NCI-H1092 (cell line): ENCODE results near the gene PLXDC2.
"Not testable (repeated sequence)": the region's sequence is repeated elsewhere in the genome, so short reads cannot be mapped to it uniquely, and the experiment has no call there.

Source experiments
- DNase-seq: peaks from one replicate; lab custom pipeline; 2025; lab: John Stamatoyannopoulos, UW

Gene PLXDC2

GRCh38 chr10:20045100-20045499, 228.9 kb downstream of the PLXDC2 start:
- not testable (repeated sequence) for DNase-seq

GRCh38 chr10:20048161-20048560, 231.9 kb downstream of the PLXDC2 start:
- DNase-seq: no peak

- no peak for DNase-seq
Measured at GRCh38 chr10:20058135-20058534, 241.9 kb downstream of the PLXDC2 start.

GRCh38 chr10:20059084-20059835, 243.0 kb downstream of the PLXDC2 start:
- DNase-seq: no peak

GRCh38 chr10:20065814-20066213, 249.6 kb downstream of the PLXDC2 start:
- no peak for DNase-seq

GRCh38 chr10:20073167-20073566, 256.9 kb downstream of the PLXDC2 start:
- no peak for DNase-seq

GRCh38 chr10:20075713-20076112, 259.5 kb downstream of the PLXDC2 start:
- DNase-seq: no peak

GRCh38 chr10:20084451-20084850, 268.2 kb downstream of the PLXDC2 start:
- DNase-seq: no peak

GRCh38 chr10:20085115-20085514, 268.9 kb downstream of the PLXDC2 start:
- no peak for DNase-seq

GRCh38 chr10:20087353-20087752, 271.1 kb downstream of the PLXDC2 start:
- no peak for DNase-seq

GRCh38 chr10:20088061-20088701, 271.9 kb downstream of the PLXDC2 start:
- DNase-seq: no peak

- no peak for DNase-seq
Measured at GRCh38 chr10:20089879-20090278, 273.6 kb downstream of the PLXDC2 start.

- no peak for DNase-seq
Measured at GRCh38 chr10:20090831-20091230, 274.6 kb downstream of the PLXDC2 start.

- DNase-seq: no peak
Measured at GRCh38 chr10:20091698-20092097, 275.5 kb downstream of the PLXDC2 start.

GRCh38 chr10:20093600-20093999, 277.4 kb downstream of the PLXDC2 start:
- DNase-seq: no peak

GRCh38 chr10:20094226-20094976, 278.2 kb downstream of the PLXDC2 start:
- DNase-seq: no peak

GRCh38 chr10:20100171-20100570, 283.9 kb downstream of the PLXDC2 start:
- no peak for DNase-seq

GRCh38 chr10:20105236-20105635, 289.0 kb downstream of the PLXDC2 start:
- no peak for DNase-seq

- no peak for DNase-seq
Measured at GRCh38 chr10:20105931-20106330, 289.7 kb downstream of the PLXDC2 start.

- DNase-seq: no peak
Measured at GRCh38 chr10:20108021-20108420, 291.8 kb downstream of the PLXDC2 start.

- DNase-seq: no peak
Measured at GRCh38 chr10:20109613-20110012, 293.4 kb downstream of the PLXDC2 start.

GRCh38 chr10:20110125-20111100, 294.2 kb downstream of the PLXDC2 start:
- DNase-seq: no peak
